ENCODE measurements around the gene DPF3.

DPF3 gene

GRCh38 chr14:72904218-72904617, 10.3 kb upstream of the DPF3 start:
- DNase-seq, result no peak

DNA sequence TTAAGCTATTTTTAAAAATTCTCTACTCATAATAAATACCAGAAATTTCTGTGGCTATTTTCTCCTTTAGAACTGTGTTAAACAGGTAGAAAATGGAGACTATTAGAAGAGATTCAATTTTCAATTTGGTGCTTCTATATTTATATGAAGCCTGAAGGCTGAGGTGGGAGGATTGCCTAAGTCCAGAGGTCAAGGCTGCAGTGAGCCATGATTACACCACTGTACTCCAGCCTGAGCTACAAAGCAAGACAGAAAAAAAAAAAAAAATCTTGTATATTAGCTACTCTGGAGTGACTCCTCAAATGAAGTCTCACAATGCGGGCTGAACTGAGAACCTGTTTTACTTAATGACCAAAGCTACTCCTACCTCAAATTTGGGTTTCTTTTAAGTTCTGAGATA, 9.8 kb upstream of the DPF3 start:
- DNase-seq, result no peak

DNA sequence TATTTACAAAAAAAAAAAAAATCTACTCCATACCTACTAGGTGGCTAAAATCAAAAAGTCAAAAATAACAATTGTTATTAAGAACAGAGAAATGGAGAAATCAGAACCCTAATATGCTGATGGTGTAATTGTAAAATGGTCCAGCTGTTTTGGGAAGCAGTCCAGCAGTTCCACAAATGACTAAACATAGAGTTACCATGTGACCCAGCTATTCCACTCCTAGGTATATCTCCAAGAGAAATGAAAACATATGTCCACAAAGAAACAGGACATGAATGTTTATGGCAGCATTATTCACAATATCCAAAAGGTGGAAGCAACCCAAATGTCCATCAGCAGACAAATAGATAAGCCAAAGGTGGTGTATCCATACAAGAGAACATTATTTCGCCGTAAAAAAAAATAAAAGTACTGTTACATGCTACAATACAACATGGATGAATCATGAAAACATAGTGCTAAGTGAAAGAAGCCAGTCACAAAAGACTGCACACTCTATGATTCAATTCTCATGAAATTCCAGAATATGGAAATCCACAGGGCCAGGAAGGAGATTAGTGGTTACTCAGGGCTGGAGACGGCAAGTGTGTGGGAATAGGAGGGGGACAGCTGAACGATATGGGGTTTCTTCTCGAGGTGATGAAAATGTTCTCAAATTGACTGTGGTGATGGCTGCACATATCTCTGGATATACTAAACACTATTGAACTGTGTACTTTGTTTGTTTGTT, 9.1 kb upstream of the DPF3 start:
- DNase-seq, result no peak

- DNase-seq, result no peak
These were observed 7.5 kb upstream of the DPF3 start for GRCh38 chr14:72901361-72901760.

DNA sequence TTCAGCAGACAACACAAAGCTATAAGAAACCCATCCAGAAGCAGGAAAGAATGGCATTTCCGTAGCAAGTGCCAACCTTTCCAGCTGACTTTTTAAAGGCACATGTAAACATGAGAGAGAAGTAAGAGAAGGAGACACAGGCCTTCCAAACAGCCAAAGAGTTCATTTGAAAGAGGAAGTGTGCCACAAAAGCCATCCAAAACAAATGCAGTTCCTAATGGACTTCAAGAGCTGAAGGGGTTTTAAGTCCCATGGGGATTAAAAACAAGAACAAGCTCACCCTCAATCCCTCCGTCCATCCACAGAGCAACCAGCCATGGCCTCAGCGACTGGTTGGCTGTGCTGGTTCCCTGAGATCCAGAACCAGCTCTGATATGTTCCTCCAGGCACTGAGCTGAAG, 4.5 kb upstream of the DPF3 start:
- no peak for DNase-seq

DNA sequence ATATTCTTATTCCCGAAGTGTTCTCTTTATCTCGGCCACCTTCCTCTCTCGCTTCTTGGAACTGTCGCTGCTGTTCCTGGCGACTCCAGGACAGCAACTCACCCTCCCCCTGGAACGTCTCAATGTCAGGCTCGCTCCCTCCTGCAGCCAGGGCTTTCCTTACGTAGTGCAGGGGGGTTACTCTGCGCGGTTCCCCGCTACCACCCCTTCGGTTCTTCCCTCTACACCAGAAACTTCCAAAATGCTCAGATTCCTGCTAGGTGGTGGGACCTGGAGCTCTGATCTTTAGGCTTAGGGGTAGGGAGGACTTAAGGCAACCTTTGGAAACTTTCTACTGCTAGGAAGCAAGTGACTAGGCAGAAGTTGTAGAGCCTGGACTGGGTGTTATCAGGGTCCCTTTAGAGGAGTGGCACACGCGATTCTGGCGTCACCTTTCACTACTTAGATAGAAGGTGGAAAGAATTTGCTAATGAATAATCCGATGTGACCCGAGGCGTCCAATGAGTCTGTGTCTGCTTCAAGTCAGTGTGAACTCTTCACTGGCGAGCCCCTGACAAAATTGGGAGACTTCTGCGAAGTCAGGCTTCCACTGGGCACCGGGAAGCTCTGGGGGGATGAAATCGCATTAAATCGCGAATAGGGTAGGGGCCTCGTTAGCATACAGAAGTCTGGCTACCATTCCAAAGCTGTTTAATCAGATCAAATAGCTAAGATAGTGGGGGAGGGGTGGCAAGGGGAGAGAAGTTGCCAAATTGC, 900 bp upstream of the DPF3 start:
- no peak for DNase-seq

DNA sequence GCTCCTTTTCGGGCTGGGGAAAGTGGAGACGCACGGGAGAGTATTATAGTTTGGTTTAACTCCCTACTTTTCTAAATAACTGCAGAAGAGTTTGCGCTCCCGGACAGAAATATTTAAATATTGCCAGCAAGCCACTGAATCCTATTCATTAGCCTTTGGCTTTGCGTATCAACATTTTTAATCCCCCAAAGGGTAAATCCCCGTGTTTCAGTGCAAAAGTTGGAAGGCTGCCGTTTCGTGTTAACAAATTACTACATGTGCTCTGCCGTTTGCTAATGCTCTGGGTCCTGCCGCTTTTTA, 372 bp upstream of the DPF3 start:
- DNase-seq, result no peak

DNA sequence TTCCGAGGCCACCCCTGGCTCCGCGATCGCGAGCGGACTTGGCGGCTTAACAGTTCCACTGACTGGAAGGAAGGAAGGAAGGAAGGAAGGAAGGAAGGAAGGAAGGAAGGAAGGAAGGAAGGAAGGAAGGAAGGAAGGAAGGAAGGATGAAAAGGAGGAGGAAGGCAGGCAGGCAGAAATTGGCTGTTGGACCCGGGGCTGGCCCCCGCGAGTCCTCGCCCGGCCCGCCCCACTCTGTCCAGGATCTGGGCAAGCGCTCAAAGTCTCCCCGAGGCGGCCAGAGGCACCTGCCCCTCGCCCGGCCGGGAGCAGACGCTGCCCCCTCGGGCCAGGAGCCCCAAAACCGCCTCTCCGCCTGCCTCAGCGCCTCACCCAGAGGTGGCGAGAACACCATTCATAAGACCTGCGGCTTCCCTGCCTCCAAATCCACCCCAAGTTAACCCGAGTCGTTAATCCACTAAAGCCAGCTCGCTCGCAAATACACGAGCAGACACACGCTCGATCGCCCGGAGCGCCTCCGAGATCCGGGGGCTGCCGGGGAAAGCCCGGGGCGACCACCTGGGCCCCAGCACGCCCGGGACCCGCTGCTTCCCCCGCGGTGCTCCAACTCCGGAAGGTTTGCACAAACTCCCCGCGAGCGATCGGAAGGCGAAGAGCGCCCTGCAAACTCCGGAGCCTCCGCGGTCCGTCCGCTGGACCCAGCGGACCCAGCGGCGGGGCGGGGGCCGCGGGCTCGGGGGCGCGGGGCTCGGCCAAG, 844 bp downstream of the DPF3 start:
- DNase-seq, result no peak

DNA sequence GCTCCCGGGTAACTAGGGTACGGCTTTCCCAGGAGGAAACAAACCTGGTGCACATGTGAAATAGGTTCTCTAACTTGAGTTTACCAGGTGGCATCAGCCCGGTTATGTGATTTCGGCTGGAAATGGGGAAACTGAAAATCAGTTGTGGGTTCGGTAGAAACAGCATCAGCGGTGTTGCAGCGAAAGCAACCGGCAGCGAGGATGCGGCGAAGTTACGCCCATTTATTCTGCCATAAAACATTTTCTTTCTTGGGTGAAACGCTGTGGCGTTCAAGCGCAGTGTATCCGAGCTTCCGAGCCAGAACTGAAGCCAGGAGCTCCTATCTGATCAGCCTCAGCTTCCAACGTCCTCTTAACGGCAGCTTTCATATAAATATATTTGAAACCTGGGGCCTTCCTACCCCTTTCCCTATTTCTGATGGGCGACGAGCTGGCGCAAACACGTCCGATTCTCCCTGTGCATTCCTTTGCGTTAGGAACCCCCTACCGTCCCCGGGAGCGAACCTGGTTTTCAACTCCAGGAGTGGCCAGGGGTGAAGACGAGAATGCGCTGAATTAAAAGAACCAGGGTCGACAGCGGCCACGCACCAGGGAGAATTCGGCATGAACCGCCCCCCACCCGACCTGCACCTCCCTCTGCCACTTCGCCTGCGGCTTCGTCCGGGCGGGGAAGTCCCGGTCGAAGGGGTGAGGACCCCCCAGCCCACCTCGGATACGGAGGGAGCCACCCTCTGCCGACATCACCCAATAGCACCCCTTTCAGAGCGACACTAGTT, 1.6 kb downstream of the DPF3 start:
- DNase-seq, result no peak

DNA sequence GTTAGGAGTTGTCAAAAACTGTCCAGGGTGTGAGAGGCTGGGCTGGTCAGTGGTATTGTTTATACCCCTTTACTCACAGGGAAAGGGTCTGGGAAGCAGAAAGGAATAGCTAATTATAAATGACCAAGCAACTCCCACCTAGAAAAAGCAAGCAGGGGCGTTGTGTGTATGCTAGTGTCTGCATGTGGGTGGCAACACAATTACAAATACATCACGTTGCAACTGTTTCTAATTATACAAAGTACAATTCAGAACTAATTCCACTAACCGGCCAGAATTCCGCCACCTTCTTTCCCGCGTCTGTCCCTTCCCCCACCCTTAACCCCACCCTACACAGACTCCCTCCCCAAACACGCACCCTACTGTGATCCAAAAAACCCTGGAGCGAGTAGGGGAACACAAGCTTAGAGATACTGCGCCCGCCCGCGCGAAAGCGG, 2.2 kb downstream of the DPF3 start:
- DNase-seq, result no peak

GRCh38 chr14:72889366-72889765, 4.5 kb downstream of the DPF3 start:
- DNase-seq, result no peak

GRCh38 chr14:72888636-72889201, 5.2 kb downstream of the DPF3 start:
- DNase-seq, result no peak

GRCh38 chr14:72888192-72888591, 5.7 kb downstream of the DPF3 start:
- no peak for DNase-seq

- no peak for DNase-seq
These were observed 6.4 kb downstream of the DPF3 start for GRCh38 chr14:72887514-72887913.

DNA sequence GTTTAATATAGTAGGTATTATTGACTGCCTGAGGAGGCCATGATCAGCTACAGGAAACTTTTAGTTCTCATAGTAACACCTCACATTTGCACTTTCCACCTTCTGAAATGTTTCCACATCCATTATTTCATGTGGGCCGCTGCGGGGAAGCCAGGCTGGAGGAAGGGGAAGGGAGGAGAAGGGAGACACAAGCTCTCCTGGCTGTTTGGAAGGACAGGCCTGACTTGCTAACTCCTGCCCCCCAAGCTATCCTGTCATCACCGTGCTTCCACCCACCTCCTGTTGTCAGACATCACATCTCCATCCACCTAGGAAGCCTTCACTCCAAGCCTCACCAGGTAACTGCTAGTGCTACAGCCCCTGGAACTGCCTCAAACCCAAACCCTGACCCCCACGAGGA, 9.5 kb downstream of the DPF3 start:
- no peak for DNase-seq

- DNase-seq, result no peak
These were observed 9.9 kb downstream of the DPF3 start for GRCh38 chr14:72883961-72884360.

GRCh38 chr14:72883109-72883508, 10.8 kb downstream of the DPF3 start:
- DNase-seq, result no peak

DNA sequence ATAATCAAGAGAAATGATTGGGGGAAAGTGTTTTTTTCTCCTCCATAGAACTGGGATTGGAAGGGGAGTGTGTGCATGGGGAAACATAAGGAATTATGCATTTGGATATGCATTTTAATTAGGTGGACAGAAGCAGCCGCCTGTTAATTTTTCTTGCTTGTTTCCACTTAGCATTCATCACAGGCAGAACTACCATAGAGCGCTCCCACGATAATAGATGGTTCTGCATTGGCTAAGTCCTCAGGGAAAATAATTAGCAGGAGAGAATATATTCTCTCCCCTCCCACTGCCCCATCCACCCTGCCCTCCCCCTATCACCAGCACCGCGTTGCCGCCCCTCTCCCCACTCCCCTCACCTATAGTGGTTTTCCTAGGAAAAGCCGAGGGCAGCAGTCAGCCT, 11.4 kb downstream of the DPF3 start:
- no peak for DNase-seq

DNA sequence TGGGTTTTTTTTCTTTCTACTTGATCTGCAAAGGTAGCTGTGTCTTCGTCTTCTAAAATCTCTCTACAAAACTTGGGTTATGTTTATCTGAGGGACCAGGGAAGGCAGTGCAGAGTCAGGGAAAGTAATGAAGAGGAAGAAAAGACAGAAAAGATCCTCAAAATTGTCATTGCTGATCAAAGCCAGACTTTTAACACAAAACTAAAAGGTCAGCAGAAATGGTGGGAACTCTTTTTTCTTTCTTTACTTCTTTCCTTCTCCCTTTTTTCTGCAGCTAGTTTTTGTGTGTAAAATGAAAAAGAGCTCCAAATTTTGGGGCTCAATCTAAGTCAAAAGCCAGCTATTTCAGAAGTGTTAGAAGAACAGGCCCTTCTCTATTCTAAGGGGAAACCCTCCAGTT, 11.9 kb downstream of the DPF3 start:
- DNase-seq, result no peak

- no peak for DNase-seq
These were observed 12.4 kb downstream of the DPF3 start for GRCh38 chr14:72881543-72881942.

GRCh38 chr14:72880820-72881219, 13.1 kb downstream of the DPF3 start:
- DNase-seq, result no peak

- no peak for DNase-seq
These were observed 13.7 kb downstream of the DPF3 start for GRCh38 chr14:72880164-72880563.

DNA sequence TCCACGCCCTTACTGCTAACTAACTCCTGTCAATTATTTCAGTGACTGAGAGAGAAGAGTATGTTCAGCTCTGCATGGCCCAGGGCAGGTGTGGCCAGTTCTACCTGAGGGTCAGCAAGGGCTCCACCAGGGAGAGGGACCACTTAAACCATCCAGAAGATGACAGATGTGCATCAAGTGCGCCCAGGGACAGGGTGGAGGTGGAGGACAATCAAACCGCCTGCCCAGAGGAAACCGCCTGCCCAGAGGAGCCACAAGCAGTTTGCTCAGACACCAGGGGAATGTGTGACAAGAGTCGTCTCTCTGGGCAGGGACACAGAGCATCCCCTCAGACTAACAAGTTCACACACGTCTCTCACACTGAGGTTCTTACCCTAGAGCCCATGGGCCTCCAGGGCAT, 14.5 kb downstream of the DPF3 start:
- DNase-seq, result no peak

Data from GOT3 (cell line).